Right lobe of liver (tissue), 4 donors: ENCODE results near the gene CHAD.

ENCODE experiments used
- POLR2A ChIP-seq: fragments of 450-650 bp; IDR thresholded peaks from one replicate; pipeline ENCODE4 v1.6.1; 2017; ENCODE audit warnings: antibody characterized with exemption, mild to moderate bottlenecking
- TF ChIP-seq, protein P1 (sequence below), 4 donors: fragments of 200-600 bp in 3 of 4; fragments of 450-650 bp in 1 of 4; IDR thresholded peaks; one replicate each; pipeline versions ENCODE4 v1.5.1 to v1.8.0; 2016 to 2022; ENCODE audit warnings: antibody characterized with exemption in 4 of 4, mild to moderate bottlenecking in 2 of 4
- donor health status: DM: no; HTN: no; CAD: no.
- donor health status: DM: no; HTN: no; CAD: no.
- donor health status: DM: no; HTN: yes; CAD: no.

GRCh38 chr17:50464121-50464520 is 4.6 kb downstream of the CHAD start:
- TF ChIP-seq, protein P1, sequence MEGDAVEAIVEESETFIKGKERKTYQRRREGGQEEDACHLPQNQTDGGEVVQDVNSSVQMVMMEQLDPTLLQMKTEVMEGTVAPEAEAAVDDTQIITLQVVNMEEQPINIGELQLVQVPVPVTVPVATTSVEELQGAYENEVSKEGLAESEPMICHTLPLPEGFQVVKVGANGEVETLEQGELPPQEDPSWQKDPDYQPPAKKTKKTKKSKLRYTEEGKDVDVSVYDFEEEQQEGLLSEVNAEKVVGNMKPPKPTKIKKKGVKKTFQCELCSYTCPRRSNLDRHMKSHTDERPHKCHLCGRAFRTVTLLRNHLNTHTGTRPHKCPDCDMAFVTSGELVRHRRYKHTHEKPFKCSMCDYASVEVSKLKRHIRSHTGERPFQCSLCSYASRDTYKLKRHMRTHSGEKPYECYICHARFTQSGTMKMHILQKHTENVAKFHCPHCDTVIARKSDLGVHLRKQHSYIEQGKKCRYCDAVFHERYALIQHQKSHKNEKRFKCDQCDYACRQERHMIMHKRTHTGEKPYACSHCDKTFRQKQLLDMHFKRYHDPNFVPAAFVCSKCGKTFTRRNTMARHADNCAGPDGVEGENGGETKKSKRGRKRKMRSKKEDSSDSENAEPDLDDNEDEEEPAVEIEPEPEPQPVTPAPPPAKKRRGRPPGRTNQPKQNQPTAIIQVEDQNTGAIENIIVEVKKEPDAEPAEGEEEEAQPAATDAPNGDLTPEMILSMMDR (IDR thresholded peaks at IDR 0.05): no peak
- TF ChIP-seq POLR2A: no peak
